ENCODE measurements around the gene FOXF2.
A peak's percentile ranks its signal among the peaks of the same experiment; 100 is the strongest.

The FOXF2 gene

GRCh38 chr6:1390946-1391799 is 1.8 kb downstream of the FOXF2 start:
- peak overlapping the region; percentile 11 for H3K4me3 Mint-ChIP-seq
- peaks cover 89% of the 10 kb centered on the region for H3K27me3 Mint-ChIP-seq
- intact Hi-C loops (cut with micrococcal nuclease), result no loop called here
- H3K36me3 Mint-ChIP-seq (ENCODE audit: low read depth), result no peaks in the 10 kb centered on the region
- no peaks in the 10 kb centered on the region for H3K9me3 Mint-ChIP-seq
- H3K4me1 Mint-ChIP-seq (ENCODE audit: low read depth), result peaks cover 16% of the 10 kb centered on the region
- H3K27ac Mint-ChIP-seq, result no peak overlapping the region

GRCh38 chr6:1391800-1392309 is 2.5 kb downstream of the FOXF2 start:
- intact Hi-C loops (cut with micrococcal nuclease), result no loop called here
- H3K27ac Mint-ChIP-seq, result no peak overlapping the region
- no peaks in the 10 kb centered on the region for H3K9me3 Mint-ChIP-seq
- no peaks in the 10 kb centered on the region for H3K36me3 Mint-ChIP-seq (ENCODE audit: low read depth)
- H3K4me3 Mint-ChIP-seq, result no peak overlapping the region
- peaks cover 16% of the 10 kb centered on the region for H3K4me1 Mint-ChIP-seq (ENCODE audit: low read depth)
- H3K27me3 Mint-ChIP-seq, result peaks cover 89% of the 10 kb centered on the region

- Mint-ChIP-seq H3K36me3 (ENCODE audit: low read depth) (no peaks in the 10 kb centered on the region), H3K27ac (no peak overlapping the region), H3K9me3 (no peaks in the 10 kb centered on the region), H3K4me1 (ENCODE audit: low read depth) (peaks cover 13% of the 10 kb centered on the region), H3K27me3 (peaks cover 87% of the 10 kb centered on the region), H3K4me3 (no peak overlapping the region)
- intact Hi-C loops (cut with micrococcal nuclease), result no loop called here
Measured at GRCh38 chr6:1392813-1393640, 3.7 kb downstream of the FOXF2 start.

GRCh38 chr6:1393641-1394283 is 4.4 kb downstream of the FOXF2 start:
- intact Hi-C loops (cut with micrococcal nuclease), result no loop called here
- Mint-ChIP-seq H3K4me3 (no peak overlapping the region), H3K9me3 (no peaks in the 10 kb centered on the region), H3K27me3 (peaks cover 83% of the 10 kb centered on the region), H3K36me3 (ENCODE audit: low read depth) (no peaks in the 10 kb centered on the region), H3K27ac (no peak overlapping the region), H3K4me1 (ENCODE audit: low read depth) (peaks cover 10% of the 10 kb centered on the region)

GRCh38 chr6:1394514-1395463 is 5.4 kb downstream of the FOXF2 start:
- intact Hi-C loops (cut with micrococcal nuclease), result loop anchor here (5.0 kb wide), 2 partner anchors 132 to 802 kb away; no protein-coding TSS in a partner anchor
- peaks cover 85% of the 10 kb centered on the region for H3K27me3 Mint-ChIP-seq
- H3K4me1 Mint-ChIP-seq (ENCODE audit: low read depth), result peaks cover 4% of the 10 kb centered on the region
- H3K4me3 Mint-ChIP-seq, result no peak overlapping the region
- H3K27ac Mint-ChIP-seq, result no peak overlapping the region
- H3K36me3 Mint-ChIP-seq (ENCODE audit: low read depth), result no peaks in the 10 kb centered on the region
- H3K9me3 Mint-ChIP-seq, result no peaks in the 10 kb centered on the region

- Mint-ChIP-seq H3K4me3 (no peak overlapping the region), H3K36me3 (ENCODE audit: low read depth) (no peaks in the 10 kb centered on the region), H3K4me1 (ENCODE audit: low read depth) (no peaks in the 10 kb centered on the region), H3K9me3 (no peaks in the 10 kb centered on the region), H3K27ac (no peak overlapping the region), H3K27me3 (peaks cover 83% of the 10 kb centered on the region)
- intact Hi-C loops (cut with micrococcal nuclease), result loop anchor here (5.0 kb wide), 2 partner anchors 133 to 803 kb away; no protein-coding TSS in a partner anchor
Measured at GRCh38 chr6:1395506-1395905, 6.1 kb downstream of the FOXF2 start.

GRCh38 chr6:1395941-1396908 is 6.8 kb downstream of the FOXF2 start:
- Mint-ChIP-seq H3K36me3 (ENCODE audit: low read depth) (no peaks in the 10 kb centered on the region), H3K27me3 (peaks cover 78% of the 10 kb centered on the region), H3K9me3 (no peaks in the 10 kb centered on the region), H3K4me3 (no peak overlapping the region), H3K27ac (no peak overlapping the region), H3K4me1 (ENCODE audit: low read depth) (no peaks in the 10 kb centered on the region)
- intact Hi-C loops (cut with micrococcal nuclease), result loop anchor here (5.0 kb wide), 2 partner anchors 134 to 804 kb away; no protein-coding TSS in a partner anchor

- H3K4me3 Mint-ChIP-seq, result no peak overlapping the region
- intact Hi-C loops (cut with micrococcal nuclease), result loop anchor here (1.0 to 5.0 kb wide), 3 partner anchors 135 to 805 kb away; no protein-coding TSS in a partner anchor
- H3K27ac Mint-ChIP-seq, result no peak overlapping the region
- peaks cover 69% of the 10 kb centered on the region for H3K27me3 Mint-ChIP-seq
- H3K36me3 Mint-ChIP-seq (ENCODE audit: low read depth), result no peaks in the 10 kb centered on the region
- H3K9me3 Mint-ChIP-seq, result no peaks in the 10 kb centered on the region
- H3K4me1 Mint-ChIP-seq (ENCODE audit: low read depth), result no peaks in the 10 kb centered on the region
Measured at GRCh38 chr6:1396952-1397868, 7.8 kb downstream of the FOXF2 start.

GRCh38 chr6:1399085-1399780 is 9.9 kb downstream of the FOXF2 start:
- Mint-ChIP-seq H3K36me3 (ENCODE audit: low read depth) (no peaks in the 10 kb centered on the region), H3K27ac (no peak overlapping the region), H3K4me1 (ENCODE audit: low read depth) (no peaks in the 10 kb centered on the region), H3K9me3 (no peaks in the 10 kb centered on the region), H3K27me3 (peaks cover 50% of the 10 kb centered on the region), H3K4me3 (no peak overlapping the region)
- intact Hi-C loops (cut with micrococcal nuclease), result loop anchor here (5.0 kb wide), 2 partner anchors 137 to 807 kb away; no protein-coding TSS in a partner anchor

GRCh38 chr6:1400126-1400850 is 10.9 kb downstream of the FOXF2 start:
- H3K9me3 Mint-ChIP-seq, result no peaks in the 10 kb centered on the region
- no peak overlapping the region for H3K4me3 Mint-ChIP-seq
- H3K4me1 Mint-ChIP-seq (ENCODE audit: low read depth), result no peaks in the 10 kb centered on the region
- no peak overlapping the region for H3K27ac Mint-ChIP-seq
- peaks cover 41% of the 10 kb centered on the region for H3K27me3 Mint-ChIP-seq
- no peaks in the 10 kb centered on the region for H3K36me3 Mint-ChIP-seq (ENCODE audit: low read depth)
- intact Hi-C loops (cut with micrococcal nuclease), result no loop called here

Data from dendritic cell treated with granulocyte-macrophage colony-stimulating factor and Interleukin-4, amounts not matched to agents 40 ng/mL and 50 ng/mL, for 4 days (primary cell).